ENCODE results near the gene PTCD2.
"Not testable (repeated sequence)": the region's sequence is repeated elsewhere in the genome, so short reads cannot be mapped to it uniquely, and the experiment has no call there.

DNA sequence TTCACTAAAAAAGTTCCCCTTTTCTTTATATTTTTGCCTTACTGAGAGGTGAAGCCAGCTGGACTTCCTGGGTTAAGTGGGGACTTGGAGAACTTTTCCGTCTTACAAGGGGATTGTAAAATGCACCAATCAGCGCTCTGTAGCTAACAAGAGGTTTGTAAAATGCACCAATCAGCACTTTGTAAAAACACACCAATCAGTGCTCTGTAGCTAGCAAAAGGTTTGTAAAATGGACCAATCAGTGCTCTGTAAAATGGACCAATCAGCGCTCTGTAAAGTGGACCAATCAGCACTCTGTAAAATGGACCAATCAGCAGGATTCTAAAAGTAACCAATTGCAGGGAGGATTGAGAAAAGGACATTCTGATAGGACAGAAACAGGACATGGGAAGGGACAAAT, 84.6 kb downstream of the PTCD2 start:
- TF ChIP-seq, protein P1, sequence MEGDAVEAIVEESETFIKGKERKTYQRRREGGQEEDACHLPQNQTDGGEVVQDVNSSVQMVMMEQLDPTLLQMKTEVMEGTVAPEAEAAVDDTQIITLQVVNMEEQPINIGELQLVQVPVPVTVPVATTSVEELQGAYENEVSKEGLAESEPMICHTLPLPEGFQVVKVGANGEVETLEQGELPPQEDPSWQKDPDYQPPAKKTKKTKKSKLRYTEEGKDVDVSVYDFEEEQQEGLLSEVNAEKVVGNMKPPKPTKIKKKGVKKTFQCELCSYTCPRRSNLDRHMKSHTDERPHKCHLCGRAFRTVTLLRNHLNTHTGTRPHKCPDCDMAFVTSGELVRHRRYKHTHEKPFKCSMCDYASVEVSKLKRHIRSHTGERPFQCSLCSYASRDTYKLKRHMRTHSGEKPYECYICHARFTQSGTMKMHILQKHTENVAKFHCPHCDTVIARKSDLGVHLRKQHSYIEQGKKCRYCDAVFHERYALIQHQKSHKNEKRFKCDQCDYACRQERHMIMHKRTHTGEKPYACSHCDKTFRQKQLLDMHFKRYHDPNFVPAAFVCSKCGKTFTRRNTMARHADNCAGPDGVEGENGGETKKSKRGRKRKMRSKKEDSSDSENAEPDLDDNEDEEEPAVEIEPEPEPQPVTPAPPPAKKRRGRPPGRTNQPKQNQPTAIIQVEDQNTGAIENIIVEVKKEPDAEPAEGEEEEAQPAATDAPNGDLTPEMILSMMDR (conservative IDR thresholded peaks at IDR 0.05; ENCODE audit: low read depth, low read length): not testable (repeated sequence)
- TF ChIP-seq EZH2 (IDR thresholded peaks at IDR 0.05; ENCODE audit: borderline replicate concordance, low read depth, low read length, poor library complexity, severe bottlenecking): not testable (repeated sequence)
